Epithelial cell of proximal tubule (primary cell): Measurements from ENCODE around the gene RSPO3. TPM values are rescaled to one million over a fixed set of nuclear protein-coding genes. Genes with fewer than 3 reads are reported as not detected.

Experiments
- DNase-seq: peaks from one replicate; pipeline ENCODE4 v3.0.0-alpha.2; 2011; ENCODE audit warnings: low read depth
- H3K4me3 ChIP-seq: 2 replicates; pipeline ENCODE4 v1.5.1; 2011; ENCODE audit warnings: low read depth, mild to moderate bottlenecking, low read length
- total RNA-seq: library from RNA; depleted of rRNA; stranded (reverse); fragments of >200 nt; gene quantifications from 2 replicates; pipeline ENCODE4 v1.2.3, GENCODE V29; 2015
- TF ChIP-seq, protein P1 (sequence below): conservative IDR thresholded peaks from 2 replicates; pipeline ENCODE4 v1.5.1; 2012; ENCODE audit warnings: low read depth, mild to moderate bottlenecking, low read length

Gene RSPO3
- total RNA-seq, 1 donor from 2014 or later = 0.35 TPM

DNA sequence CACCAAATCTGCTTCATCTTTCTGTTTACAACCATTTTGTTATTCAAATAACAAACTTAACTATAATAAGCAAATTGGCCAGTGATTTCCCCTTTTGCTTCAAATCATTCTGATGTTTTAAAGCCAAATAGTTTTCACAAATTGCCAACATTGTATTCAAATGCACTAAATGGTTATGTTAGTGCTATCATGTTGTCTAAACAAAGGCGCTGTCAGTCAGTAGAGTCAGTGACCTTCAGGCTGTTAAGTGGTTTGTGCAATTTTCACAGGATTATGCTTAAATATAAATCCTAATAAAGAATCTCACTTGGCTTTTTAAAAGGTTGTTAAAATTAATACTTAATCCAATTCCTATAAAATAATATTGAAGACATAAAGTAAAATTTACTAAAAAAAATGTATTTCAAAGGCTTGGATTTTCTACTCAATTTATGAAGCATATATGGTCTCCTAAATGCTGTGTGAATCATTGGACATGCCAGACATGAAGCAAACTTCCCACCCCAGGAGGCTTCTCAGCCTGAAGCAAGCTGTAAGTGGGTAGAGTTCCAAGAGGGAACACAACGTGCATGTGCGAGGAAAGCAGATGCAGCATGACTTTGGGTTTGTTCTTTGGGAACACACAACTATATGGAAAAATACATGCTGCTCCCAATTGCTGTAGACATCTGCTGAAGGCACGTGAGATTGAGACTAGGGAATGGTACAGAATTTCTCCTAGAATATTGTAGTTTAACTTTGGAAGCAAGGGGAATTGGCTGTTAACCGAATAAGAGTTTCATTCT lies 54.9 kb downstream of the RSPO3 start:
- TF ChIP-seq, protein P1, sequence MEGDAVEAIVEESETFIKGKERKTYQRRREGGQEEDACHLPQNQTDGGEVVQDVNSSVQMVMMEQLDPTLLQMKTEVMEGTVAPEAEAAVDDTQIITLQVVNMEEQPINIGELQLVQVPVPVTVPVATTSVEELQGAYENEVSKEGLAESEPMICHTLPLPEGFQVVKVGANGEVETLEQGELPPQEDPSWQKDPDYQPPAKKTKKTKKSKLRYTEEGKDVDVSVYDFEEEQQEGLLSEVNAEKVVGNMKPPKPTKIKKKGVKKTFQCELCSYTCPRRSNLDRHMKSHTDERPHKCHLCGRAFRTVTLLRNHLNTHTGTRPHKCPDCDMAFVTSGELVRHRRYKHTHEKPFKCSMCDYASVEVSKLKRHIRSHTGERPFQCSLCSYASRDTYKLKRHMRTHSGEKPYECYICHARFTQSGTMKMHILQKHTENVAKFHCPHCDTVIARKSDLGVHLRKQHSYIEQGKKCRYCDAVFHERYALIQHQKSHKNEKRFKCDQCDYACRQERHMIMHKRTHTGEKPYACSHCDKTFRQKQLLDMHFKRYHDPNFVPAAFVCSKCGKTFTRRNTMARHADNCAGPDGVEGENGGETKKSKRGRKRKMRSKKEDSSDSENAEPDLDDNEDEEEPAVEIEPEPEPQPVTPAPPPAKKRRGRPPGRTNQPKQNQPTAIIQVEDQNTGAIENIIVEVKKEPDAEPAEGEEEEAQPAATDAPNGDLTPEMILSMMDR = no peak
- no peak overlapping the region for H3K4me3 ChIP-seq
- DNase-seq = no peak

DNA sequence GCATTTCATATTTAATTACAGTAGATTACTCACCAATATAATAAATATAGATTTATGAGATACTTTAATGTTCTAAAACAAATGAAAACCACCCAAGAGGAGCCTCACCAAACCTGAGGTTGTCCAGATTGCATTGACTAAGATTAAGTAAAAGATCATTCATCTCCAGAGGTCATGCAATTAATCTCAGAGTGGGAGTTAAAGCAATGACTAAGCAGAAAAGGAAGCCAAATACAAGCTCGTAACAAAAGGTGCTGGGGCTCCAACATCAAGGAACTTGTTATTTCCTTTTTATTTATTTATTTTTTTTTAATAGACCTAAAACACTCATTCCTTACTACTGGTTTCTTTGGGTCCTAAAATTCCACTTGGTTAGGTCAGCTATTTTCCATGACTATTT lies 57.7 kb downstream of the RSPO3 start:
- H3K4me3 ChIP-seq = no peak overlapping the region
- no peak for DNase-seq
- TF ChIP-seq, protein P1 = no peak

DNA sequence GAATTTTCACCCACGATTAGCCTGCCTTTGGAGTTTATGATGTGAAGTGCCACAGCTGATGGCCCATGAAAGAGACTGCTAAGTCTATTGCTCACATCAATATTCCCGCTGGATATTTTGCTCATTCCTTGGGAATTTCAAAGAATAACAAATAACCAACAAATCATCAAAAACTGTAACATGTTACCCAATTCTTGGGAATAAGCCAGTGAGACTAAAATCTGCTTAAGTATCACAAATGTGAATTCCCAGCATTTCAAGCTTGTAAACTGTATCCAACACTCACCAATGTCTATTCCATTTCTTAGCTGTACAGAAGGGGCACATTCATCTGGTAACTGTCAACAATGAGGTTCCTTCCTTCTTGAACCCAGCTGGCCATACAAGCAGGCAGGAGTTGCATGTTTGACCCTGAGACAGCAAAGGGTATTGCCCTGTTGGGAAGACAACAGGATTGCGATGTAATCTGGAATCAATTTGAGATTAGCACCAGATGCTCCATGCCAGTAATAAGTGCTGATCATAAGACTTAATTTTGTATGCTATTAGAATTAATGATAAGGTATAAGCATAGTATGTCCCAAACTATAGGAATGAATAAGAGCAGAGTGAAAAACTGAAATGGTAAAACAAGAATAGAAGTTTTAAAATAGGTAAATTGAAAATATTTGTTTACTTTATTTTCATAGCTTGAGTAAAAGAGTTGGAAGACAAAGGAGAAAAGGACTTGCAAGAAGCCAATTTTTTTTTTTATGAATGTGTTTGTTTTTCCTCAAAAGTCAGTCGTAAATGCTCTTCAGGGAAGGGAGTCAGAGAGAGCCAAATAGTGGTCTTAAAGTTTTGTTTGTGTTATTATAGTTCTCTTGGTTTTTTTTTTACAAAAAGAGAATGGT lies 58.8 kb downstream of the RSPO3 start:
- DNase-seq = no peak
- TF ChIP-seq, protein P1 = no peak
- H3K4me3 ChIP-seq = no peak overlapping the region

DNA sequence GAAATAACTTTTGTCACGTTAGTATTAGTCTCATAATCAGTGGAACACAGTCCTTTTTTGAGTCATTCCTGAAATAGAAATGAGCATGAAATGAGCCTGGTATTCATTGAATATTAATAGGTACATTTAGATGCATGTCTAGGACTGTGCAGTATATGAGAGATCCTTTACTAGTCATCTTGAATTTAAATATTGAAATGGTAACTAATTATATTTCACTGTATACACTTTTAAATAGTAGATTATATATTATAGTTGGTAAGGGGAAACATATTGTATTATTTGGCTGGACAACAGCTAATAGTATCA lies 59.4 kb downstream of the RSPO3 start:
- DNase-seq = no peak
- TF ChIP-seq, protein P1 = no peak
- no peak overlapping the region for H3K4me3 ChIP-seq

DNA sequence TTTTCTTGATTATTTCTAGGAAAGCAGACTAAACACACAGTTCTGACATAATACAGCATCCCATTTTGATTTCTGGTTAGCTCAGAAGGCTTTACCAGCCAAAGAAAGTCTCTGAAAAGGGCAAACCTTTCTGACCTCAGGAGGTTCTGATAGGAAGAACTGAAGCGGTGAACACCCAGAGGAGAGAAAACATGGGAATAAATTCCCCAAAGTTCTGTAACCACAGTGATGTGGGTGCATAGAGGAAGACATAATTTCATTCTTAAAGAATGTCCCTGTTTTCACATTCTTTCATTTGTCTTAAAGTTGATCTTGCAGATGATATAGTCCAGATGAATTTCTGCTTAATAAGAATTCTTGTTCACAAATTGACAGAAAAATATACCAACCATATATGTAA lies 60.3 kb downstream of the RSPO3 start:
- DNase-seq = no peak
- TF ChIP-seq, protein P1 = no peak
- no peak overlapping the region for H3K4me3 ChIP-seq

DNA sequence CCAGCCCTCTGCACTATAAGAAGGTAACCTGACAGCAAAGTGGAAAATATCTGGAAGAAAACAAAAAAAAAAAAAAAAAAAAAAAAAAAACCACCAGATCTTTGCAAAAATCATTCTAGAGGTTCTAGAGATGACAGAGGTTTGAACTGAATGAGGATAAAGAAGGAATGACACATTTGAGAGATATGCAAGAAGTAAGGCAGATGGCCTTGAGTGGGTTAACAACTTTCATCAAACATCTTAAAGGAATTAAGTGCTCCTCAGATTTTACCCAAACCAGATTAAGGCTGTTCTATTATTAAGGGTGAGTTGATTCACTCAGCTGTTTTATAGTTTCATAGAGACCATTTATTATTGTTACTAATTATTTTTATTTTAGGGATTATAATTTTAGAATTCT lies 62.0 kb downstream of the RSPO3 start:
- no peak overlapping the region for H3K4me3 ChIP-seq
- TF ChIP-seq, protein P1 = no peak
- no peak for DNase-seq

DNA sequence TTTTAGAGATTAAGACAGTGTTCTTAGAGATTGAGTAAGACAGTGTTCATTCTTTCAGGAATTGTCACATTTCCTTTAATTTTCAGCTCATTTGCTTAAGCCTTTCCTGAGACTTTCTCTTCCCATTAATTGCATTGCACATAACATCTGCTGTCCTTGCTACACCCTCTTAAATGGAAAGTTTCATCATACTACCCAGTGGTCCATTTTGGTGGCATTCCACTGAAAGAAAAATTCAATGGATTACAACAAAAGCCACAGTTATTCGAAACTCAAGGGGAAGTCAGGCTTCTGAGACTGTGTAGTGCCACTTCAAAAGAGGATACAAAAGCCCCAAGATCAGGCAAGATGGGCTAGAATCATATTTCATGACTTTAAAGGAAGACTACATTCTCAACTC lies 64.0 kb downstream of the RSPO3 start:
- no peak overlapping the region for H3K4me3 ChIP-seq
- DNase-seq = no peak

More for the DNA sequence above, 64.0 kb downstream of the RSPO3 start:
- TF ChIP-seq, protein P1 = no peak
